Measurements from ENCODE around the gene MINAR2.

- no peak for TF ChIP-seq POLR2A (IDR thresholded peaks at IDR 0.05)
- no peak for TF ChIP-seq CTCF (IDR thresholded peaks at IDR 0.05)
Observed at GRCh38 chr5:129746876-129747275, 1.0 kb upstream of the MINAR2 start.

Data from adrenal gland (tissue), 5 donors.